Lower lobe of right lung (tissue), 2 donors: Measurements from ENCODE around the gene KCNE4. TPM values are rescaled to one million over a fixed set of nuclear protein-coding genes. Genes with fewer than 3 reads are reported as not detected.

Experiments
- ATAC-seq, 2 donors: fragments of 200-7000 bp; cut with Tn5 transposase; one replicate each; pipeline ENCODE4 v1.9.1; 2020 to 2022; ENCODE audit warnings: mild to moderate bottlenecking in 2 of 2, moderate library complexity in 2 of 2
- DNase-seq: peaks from one replicate; pipeline ENCODE4 v3.0.0-alpha.2; 2020
- H3K27ac ChIP-seq: fragments of 200-600 bp; one replicate; pipeline ENCODE4 v1.8.0; 2022
- H3K27me3 ChIP-seq: fragments of 200-600 bp; one replicate; pipeline ENCODE4 v1.8.0; 2022; ENCODE audit warnings: low read depth
- H3K36me3 ChIP-seq: fragments of 200-600 bp; one replicate; pipeline ENCODE4 v1.8.0; 2022; ENCODE audit warnings: mild to moderate bottlenecking
- H3K4me1 ChIP-seq: fragments of 200-600 bp; one replicate; pipeline ENCODE4 v1.8.0; 2022
- H3K4me3 ChIP-seq: fragments of 200-600 bp; one replicate; pipeline ENCODE4 v1.8.0; 2022; ENCODE audit warnings: mild to moderate bottlenecking
- H3K9me3 ChIP-seq: fragments of 200-600 bp; one replicate; pipeline ENCODE4 v1.8.0; 2022
- intact Hi-C: fragments of 100-400 bp; cut with DNase I; formaldehyde crosslinking; loops from one replicate; pipeline ENCODE4 v1.11.0; 2022
- total RNA-seq: library from RNA; stranded (reverse); fragmentation: NEBNext Ultra II Directional; extraction: Animal tissue kit (Norgen Biotek cat#: 25700); gene quantifications from one replicate; pipeline ENCODE4 v1.2.1, GENCODE V29; 2021
- TF ChIP-seq, protein P1 (sequence below): fragments of 200-600 bp; IDR thresholded peaks from one replicate; pipeline ENCODE4 v1.8.0; 2022; ENCODE audit warnings: antibody characterized with exemption, mild to moderate bottlenecking
- donor health status: DM: no; HTN: yes; CAD: no; lungs with severe emphysema.

KCNE4 gene
- total RNA-seq, 1 donor from 2014 or later: 1.2 TPM

DNA sequence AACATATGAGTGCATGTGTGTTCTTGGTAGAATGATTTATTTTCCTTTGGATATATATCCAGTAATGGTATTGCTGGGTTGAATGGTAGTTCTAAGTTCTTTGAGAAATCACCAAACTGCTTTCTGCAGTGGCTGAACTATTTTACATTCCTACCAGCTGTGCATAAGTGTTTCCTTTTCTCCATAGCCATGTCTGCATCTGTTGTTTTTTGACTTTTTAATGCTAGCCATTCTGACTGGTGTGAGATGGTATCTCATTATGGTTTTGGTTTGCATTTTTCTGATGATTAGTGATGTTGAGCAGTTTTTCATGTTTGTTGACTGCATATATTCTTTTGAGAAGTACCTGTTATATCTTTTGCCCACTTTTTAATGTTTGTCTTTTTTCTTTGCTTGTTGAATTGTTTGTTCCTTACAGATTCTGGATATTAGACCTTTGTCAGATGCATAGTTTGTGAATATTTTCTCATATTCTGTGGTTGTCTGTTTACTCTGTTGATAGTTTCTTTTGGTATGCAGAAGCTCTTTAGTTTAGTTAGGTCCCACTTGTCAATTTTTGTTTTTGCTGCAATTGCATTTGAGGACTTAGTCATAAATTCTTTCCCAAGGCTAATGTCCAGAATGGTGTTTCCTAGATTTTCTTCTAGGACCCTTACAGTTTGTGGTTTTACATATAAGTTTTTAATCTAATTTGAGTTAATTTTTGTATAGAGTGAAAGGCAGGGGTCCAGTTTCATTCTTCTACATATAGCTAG, 17.6 kb upstream of the KCNE4 start:
- DNase-seq (no peak), ATAC-seq (no peak)
- H3K27ac ChIP-seq: no peak overlapping the region
- intact Hi-C loops: no loop called here
- H3K4me3 ChIP-seq: no peak overlapping the region
- no peaks in the 10 kb centered on the region for H3K27me3 ChIP-seq
- H3K9me3 ChIP-seq: no peaks in the 10 kb centered on the region
- TF ChIP-seq, protein P1, sequence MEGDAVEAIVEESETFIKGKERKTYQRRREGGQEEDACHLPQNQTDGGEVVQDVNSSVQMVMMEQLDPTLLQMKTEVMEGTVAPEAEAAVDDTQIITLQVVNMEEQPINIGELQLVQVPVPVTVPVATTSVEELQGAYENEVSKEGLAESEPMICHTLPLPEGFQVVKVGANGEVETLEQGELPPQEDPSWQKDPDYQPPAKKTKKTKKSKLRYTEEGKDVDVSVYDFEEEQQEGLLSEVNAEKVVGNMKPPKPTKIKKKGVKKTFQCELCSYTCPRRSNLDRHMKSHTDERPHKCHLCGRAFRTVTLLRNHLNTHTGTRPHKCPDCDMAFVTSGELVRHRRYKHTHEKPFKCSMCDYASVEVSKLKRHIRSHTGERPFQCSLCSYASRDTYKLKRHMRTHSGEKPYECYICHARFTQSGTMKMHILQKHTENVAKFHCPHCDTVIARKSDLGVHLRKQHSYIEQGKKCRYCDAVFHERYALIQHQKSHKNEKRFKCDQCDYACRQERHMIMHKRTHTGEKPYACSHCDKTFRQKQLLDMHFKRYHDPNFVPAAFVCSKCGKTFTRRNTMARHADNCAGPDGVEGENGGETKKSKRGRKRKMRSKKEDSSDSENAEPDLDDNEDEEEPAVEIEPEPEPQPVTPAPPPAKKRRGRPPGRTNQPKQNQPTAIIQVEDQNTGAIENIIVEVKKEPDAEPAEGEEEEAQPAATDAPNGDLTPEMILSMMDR: no peak
- no peaks in the 10 kb centered on the region for H3K36me3 ChIP-seq
- H3K4me1 ChIP-seq: no peaks in the 10 kb centered on the region

DNA sequence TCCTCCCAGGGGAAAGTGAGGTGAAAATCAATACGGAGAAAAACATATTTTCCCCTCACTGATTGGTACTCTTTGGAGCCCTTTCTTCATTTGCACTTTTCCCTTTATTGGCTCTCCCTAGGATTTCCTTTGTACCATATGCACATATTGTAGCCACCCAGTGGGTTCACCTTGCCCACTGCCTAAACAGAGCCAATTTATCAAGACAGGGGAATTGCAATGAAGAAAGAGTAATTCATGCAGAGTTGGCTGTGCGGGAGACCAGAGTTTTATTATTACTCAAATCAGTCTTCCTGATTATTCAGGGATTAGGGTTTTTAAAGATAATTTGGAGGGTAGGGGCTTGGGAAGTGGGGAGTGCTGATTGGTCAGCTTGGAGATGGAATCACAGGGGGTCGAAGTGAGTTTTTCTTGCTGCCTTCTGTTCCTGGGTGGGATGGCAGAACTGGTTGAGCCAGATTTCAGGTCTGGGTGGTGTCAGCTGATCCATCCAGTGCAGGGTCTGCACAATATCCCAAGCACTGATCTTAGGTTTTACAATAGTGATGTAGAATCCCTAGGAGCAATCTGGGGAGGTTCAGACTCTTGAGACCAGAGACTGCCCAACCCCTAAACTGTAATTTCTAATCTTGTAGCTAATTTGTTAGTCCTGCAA, 15.1 kb upstream of the KCNE4 start:
- Histone ChIP-seq H3K27ac (no peak overlapping the region), H3K4me3 (no peak overlapping the region), H3K36me3 (no peaks in the 10 kb centered on the region), H3K27me3 (no peaks in the 10 kb centered on the region), H3K9me3 (no peaks in the 10 kb centered on the region), H3K4me1 (no peaks in the 10 kb centered on the region)
- intact Hi-C loops: no loop called here
- TF ChIP-seq, protein P1: no peak
- ATAC-seq (no peak), DNase-seq (no peak)

DNA sequence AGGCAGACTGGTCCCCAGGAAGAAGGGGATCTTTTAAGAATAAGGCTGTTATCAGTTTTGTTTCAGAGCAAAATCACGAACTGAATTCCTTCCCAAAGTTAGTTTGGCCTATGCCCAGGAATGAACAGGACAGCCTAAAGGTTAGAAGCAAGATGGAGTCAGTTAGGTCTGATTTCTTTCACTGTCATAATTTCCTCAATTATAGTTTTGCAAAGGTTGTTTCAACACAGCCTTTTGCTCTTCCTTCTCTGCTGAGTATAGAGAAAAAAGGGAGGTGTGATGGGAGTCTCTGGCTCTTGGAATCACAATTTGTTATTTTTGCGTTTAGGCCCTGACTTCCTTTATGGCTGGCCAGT, 14.6 kb upstream of the KCNE4 start:
- Histone ChIP-seq H3K36me3 (no peaks in the 10 kb centered on the region), H3K27ac (no peak overlapping the region), H3K4me3 (no peak overlapping the region), H3K4me1 (no peaks in the 10 kb centered on the region), H3K27me3 (no peaks in the 10 kb centered on the region), H3K9me3 (no peaks in the 10 kb centered on the region)
- ATAC-seq (no peak), DNase-seq (no peak)
- intact Hi-C loops: no loop called here
- TF ChIP-seq, protein P1: no peak

DNA sequence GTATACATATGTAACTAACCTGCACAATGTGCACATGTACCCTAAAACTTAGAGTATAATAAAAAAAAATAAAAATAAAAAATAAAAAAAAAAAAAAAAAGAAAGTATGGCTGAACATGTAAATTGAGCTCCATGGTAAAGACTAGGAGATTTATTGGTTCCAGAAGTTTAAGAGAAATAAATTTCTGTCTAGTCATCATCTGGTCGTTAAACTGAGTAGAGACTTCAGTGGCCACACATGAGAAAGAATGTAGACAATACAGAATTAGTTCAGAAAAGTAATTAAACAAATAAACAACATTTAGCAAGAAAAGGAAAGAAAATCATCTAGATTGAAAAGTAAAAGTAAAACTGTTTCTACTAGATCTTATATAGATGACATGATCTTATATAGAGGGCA, 12.4 kb upstream of the KCNE4 start:
- no peak for DNase-seq
- Histone ChIP-seq H3K9me3 (no peaks in the 10 kb centered on the region), H3K27me3 (no peaks in the 10 kb centered on the region), H3K4me1 (no peaks in the 10 kb centered on the region), H3K36me3 (no peaks in the 10 kb centered on the region), H3K27ac (no peak overlapping the region), H3K4me3 (no peak overlapping the region)
- no peak for ATAC-seq
- TF ChIP-seq, protein P1: no peak
- intact Hi-C loops: no loop called here

DNA sequence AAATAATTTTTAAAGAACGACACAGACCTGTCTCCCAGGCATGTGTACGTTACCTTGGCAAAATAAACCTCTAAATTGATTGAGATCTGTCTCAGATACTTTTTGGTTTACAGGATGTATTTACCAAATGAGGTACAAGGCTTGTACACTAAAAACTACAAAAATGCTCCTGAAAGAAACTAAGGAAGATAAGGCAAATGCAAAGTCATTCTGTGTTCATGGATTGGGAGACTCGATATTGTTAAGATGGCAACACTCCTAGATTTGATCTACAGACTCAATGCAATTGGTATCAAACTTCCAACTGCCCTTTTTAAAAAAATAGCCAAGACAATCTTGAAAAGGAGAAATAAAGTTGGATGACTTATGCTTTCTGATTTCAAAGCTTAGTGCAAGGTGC, 11.5 kb upstream of the KCNE4 start:
- H3K27ac ChIP-seq: no peak overlapping the region
- H3K27me3 ChIP-seq: no peaks in the 10 kb centered on the region
- H3K9me3 ChIP-seq: no peaks in the 10 kb centered on the region
- no peak overlapping the region for H3K4me3 ChIP-seq
- no peak for DNase-seq
- TF ChIP-seq, protein P1: no peak
- H3K4me1 ChIP-seq: no peaks in the 10 kb centered on the region
- no peaks in the 10 kb centered on the region for H3K36me3 ChIP-seq
- no peak for ATAC-seq
- intact Hi-C loops: no loop called here
